GM23338 (cell line): ENCODE measurements around the gene AGPS.

ENCODE experiments used
- CREB1 ChIP-seq: fragments of 250-450 bp; sonication (Bioruptor Pico); IDR thresholded peaks from 2 replicates; pipeline ENCODE4 v1.5.0; 2020; ENCODE audit warnings: low read depth, mild to moderate bottlenecking, moderate library complexity
- CTCF ChIP-seq, 2 experiments: fragments of 200-600 bp in 1 of 2; sonication (generic) in 1 of 2; conservative IDR thresholded peaks; 2 replicates each; pipeline versions ENCODE4 v1.5.1 to v1.6.1; 2016 to 2017; ENCODE audit warnings: antibody characterized with exemption in 2 of 2, low read depth in 2 of 2, mild to moderate bottlenecking in 2 of 2, moderate library complexity in 1 of 2
- ETS1 ChIP-seq: IDR thresholded peaks from 2 replicates; pipeline ENCODE4 v1.6.1; 2016; ENCODE audit warnings: antibody characterized with exemption
- EZH2 ChIP-seq: fragments of 200-600 bp; sonication (generic); IDR thresholded peaks from one replicate; pipeline ENCODE4 v1.8.0; 2017; ENCODE audit warnings: antibody characterized with exemption, mild to moderate bottlenecking, low read depth; ENCODE audit not compliant: unreplicated experiment
- EZH2phosphoT487 ChIP-seq: fragments of 200-600 bp; sonication (generic); IDR thresholded peaks from one replicate; pipeline ENCODE4 v1.8.1; 2018; ENCODE audit warnings: antibody characterized with exemption; ENCODE audit not compliant: unreplicated experiment
- JUNB ChIP-seq: IDR thresholded peaks from one replicate; pipeline ENCODE4 v1.6.1; 2016; ENCODE audit warnings: antibody characterized with exemption; ENCODE audit not compliant: unreplicated experiment
- POLR2AphosphoS5 ChIP-seq: IDR thresholded peaks from 2 replicates; pipeline ENCODE4 v1.6.1; 2016; ENCODE audit warnings: antibody characterized with exemption, low read depth
- STAT1 ChIP-seq: IDR thresholded peaks from one replicate; pipeline ENCODE4 v1.6.1; 2016; ENCODE audit warnings: antibody characterized with exemption; ENCODE audit not compliant: unreplicated experiment

GRCh38 chr2:177383935-177384334 is 8.6 kb upstream of the AGPS start:
- TF ChIP-seq POLR2AphosphoS5 = no peak
- no peak for TF ChIP-seq CTCF (conservative IDR thresholded peaks at IDR 0.05; ENCODE audit: low read depth in 2 of 2)
- no peak for TF ChIP-seq EZH2
- TF ChIP-seq ETS1 = no peak
- no peak for TF ChIP-seq STAT1
- TF ChIP-seq JUNB = no peak
- TF ChIP-seq EZH2phosphoT487 = no peak
- no peak for TF ChIP-seq CREB1 (CRISPR knock-in tag)
